Astrocyte of the spinal cord (primary cell): Measurements from ENCODE around the gene FAT4.
A peak's percentile ranks its signal among the peaks of the same experiment; 100 is the strongest.

Experiments
- DNase-seq: peaks from one replicate; pipeline ENCODE4 v3.0.0; 2011; ENCODE audit warnings: low read depth, low spot score
- H3K4me3 ChIP-seq: 2 replicates; pipeline ENCODE4 v1.5.1; 2011; ENCODE audit warnings: low read depth, mild to moderate bottlenecking, low read length, moderate library complexity
- in situ Hi-C: cut with HindIII; loops from 2 replicates; pipeline ENCODE4 v1.10.0; 2017; ENCODE audit warnings: low sequenced_read_pairs
- TF ChIP-seq, protein P1 (sequence below): IDR thresholded peaks from 2 replicates; pipeline ENCODE4 v1.5.1; 2012; ENCODE audit warnings: low read depth, mild to moderate bottlenecking, low read length, inconsistent platforms

FAT4 gene

GRCh38 chr4:125315576-125316400 is 1.0 kb downstream of the FAT4 start:
- DNase-seq, result peak; percentile 73
- peak overlapping the region; percentile 87 for H3K4me3 ChIP-seq
- in situ Hi-C loops, result no loop called here
- TF ChIP-seq, protein P1, sequence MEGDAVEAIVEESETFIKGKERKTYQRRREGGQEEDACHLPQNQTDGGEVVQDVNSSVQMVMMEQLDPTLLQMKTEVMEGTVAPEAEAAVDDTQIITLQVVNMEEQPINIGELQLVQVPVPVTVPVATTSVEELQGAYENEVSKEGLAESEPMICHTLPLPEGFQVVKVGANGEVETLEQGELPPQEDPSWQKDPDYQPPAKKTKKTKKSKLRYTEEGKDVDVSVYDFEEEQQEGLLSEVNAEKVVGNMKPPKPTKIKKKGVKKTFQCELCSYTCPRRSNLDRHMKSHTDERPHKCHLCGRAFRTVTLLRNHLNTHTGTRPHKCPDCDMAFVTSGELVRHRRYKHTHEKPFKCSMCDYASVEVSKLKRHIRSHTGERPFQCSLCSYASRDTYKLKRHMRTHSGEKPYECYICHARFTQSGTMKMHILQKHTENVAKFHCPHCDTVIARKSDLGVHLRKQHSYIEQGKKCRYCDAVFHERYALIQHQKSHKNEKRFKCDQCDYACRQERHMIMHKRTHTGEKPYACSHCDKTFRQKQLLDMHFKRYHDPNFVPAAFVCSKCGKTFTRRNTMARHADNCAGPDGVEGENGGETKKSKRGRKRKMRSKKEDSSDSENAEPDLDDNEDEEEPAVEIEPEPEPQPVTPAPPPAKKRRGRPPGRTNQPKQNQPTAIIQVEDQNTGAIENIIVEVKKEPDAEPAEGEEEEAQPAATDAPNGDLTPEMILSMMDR, result peak; percentile 35

DNA sequence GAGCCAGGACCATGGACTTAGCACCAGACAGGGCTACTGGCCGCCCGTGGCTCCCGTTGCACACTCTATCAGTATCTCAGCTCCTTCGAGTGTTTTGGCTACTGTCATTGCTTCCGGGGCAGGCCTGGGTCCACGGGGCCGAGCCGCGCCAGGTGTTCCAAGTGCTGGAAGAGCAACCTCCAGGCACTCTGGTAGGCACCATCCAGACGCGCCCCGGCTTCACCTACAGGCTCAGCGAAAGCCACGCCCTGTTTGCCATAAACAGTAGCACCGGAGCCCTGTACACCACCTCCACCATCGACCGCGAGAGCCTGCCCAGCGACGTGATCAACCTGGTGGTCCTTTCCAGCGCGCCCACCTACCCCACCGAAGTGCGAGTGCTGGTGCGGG is 1.6 kb downstream of the FAT4 start:
- in situ Hi-C loops, result no loop called here
- DNase-seq, result no peak
- H3K4me3 ChIP-seq, result peak overlapping the region; percentile 87
- TF ChIP-seq, protein P1, result no peak

- peak; percentile 46 for DNase-seq
- TF ChIP-seq, protein P1, result peak; percentile 46
- in situ Hi-C loops, result no loop called here
- H3K4me3 ChIP-seq, result peak overlapping the region; percentile 87
These were observed 2.2 kb downstream of the FAT4 start for GRCh38 chr4:125316791-125317524.

- TF ChIP-seq, protein P1, result peak; percentile 64
- DNase-seq, result peak; percentile 53
- in situ Hi-C loops, result no loop called here
- H3K4me3 ChIP-seq, result peak overlapping the region; percentile 87
These were observed 2.7 kb downstream of the FAT4 start for GRCh38 chr4:125317525-125317877.

GRCh38 chr4:125319311-125319710 is 4.6 kb downstream of the FAT4 start:
- peak; percentile 15 for DNase-seq
- TF ChIP-seq, protein P1, result no peak
- in situ Hi-C loops, result no loop called here
- H3K4me3 ChIP-seq, result no peak overlapping the region

DNA sequence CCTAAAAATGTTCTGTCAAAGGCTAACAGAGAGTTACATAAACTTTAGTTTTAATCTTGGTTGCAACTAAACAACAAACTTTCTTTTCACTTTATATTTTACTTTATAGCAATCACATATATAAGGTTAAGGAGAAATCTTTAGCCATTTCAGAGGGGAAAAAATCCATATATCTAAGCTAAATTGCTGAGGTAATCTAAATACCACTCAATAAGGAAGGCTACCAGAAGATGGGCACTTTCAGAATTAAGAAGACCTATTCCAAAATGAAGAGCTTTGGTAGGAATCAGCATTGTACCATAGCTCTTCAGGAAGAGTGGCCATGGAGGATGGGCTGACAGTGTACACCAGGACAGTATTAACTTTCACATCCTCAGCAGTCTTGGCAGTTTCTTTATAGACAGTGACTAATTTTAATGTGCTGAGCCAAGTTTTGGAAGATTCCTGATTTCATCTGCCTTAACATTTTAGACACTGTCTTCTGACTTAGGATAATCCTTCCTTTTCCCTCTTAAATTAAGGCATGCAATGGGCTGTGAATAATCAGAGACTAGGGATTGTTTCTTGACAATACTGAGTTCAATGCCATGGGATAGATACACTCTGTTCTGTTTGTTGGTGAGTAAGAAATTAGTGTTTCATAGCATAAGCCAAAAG is 7.1 kb downstream of the FAT4 start:
- H3K4me3 ChIP-seq, result peak overlapping the region; percentile 22
- DNase-seq, result peak; percentile 79
- in situ Hi-C loops, result no loop called here
- TF ChIP-seq, protein P1, result no peak
